SU-DHL-6 (cell line): ENCODE data around the gene PRKD1.

Experiments
- CTCF ChIP-seq: fragments of 200-600 bp; sonication (generic); IDR thresholded peaks from one replicate; pipeline ENCODE4 v1.5.1; 2017; ENCODE audit warnings: antibody characterized with exemption, mild to moderate bottlenecking, low read length, moderate library complexity; ENCODE audit not compliant: insufficient read depth, poor library complexity, severe bottlenecking
- EZH2phosphoT487 ChIP-seq: fragments of 200-600 bp; sonication (generic), shearing (Covaris generic); conservative IDR thresholded peaks from 2 replicates; pipeline ENCODE4 v1.6.1; 2018; ENCODE audit warnings: mild to moderate bottlenecking, antibody characterized with exemption, low read length, moderate library complexity, mixed read lengths

GRCh38 chr14:29846339-29847055 lies 81.2 kb downstream of the PRKD1 start:
- TF ChIP-seq CTCF (no peak), EZH2phosphoT487 (no peak)
